OCI-M2 (cell line): Measurements from ENCODE around the gene EDIL3.
"Not testable (repeated sequence)": the region's sequence is repeated elsewhere in the genome, so short reads cannot be mapped to it uniquely, and the experiment has no call there.

Experiments
- DNase-seq: peaks from one replicate; lab custom pipeline; 2025; ENCODE audit not compliant: unreplicated experiment; lab: John Stamatoyannopoulos, UW

The EDIL3 gene

GRCh38 chr5:84197538-84197937 lies 187.1 kb downstream of the EDIL3 start:
- DNase-seq: no peak

DNA sequence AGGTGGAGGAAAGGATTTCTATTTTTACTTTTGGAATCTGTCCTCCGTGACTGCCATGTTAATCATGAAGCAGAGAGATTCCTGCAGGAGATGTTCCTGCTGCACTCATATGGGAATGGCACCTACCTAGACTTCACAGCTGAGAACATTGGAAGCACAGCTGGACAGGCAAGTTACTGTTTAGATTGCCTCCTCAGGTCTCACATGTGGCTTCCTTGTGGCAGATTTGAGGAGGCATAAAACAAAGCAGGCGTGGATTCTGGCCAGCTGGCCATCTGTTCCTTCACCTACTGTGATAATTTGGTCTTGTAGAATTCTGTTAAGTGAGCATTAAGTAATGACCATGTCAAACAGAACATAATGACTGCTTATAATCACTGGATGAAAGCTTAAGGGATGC lies 193.4 kb downstream of the EDIL3 start:
- DNase-seq: no peak

- DNase-seq: no peak
Measured at GRCh38 chr5:84184857-84185256, 199.8 kb downstream of the EDIL3 start.

GRCh38 chr5:84181093-84181492 lies 203.6 kb downstream of the EDIL3 start:
- no peak for DNase-seq

- no peak for DNase-seq
Measured at GRCh38 chr5:84168841-84169240, 215.8 kb downstream of the EDIL3 start.

DNA sequence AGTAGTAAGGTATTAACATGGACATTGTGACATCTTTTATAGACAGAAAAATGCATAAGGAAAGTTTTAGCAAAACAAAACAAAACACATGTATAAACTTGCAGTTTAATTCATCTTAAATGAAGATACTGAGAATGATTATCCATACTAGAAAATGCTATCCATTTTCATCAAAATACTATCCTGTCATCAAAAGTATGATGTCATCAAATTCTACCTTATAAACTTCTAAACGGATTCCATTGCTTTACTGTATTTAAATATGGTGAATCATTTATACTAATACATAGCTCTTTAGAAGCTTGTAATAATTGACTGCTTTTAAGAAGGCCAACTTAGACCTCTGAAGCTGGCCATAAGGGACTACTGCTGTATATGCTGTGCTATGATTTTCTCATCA lies 221.0 kb downstream of the EDIL3 start:
- no peak for DNase-seq

DNA sequence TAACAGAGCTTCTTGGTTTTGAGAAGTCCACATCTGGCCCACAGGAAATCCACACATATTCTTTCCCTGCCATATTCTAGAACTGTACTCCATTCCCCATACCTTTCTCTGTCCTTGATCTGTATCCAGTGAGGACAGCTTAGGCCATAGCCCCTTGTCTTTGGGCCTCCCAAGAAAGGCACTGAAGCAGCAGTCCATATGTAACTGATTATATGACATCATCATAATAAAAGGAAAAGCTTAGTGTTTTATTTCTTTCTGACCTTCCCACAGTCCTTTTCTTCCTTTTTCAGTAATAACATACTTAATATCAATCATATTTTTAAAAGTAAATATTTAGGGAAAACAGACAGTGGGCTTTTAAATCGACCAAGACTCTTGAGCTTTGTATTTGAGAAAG lies 222.0 kb downstream of the EDIL3 start:
- DNase-seq: no peak

GRCh38 chr5:84160650-84161049 lies 224.0 kb downstream of the EDIL3 start:
- DNase-seq: not testable (repeated sequence)

DNA sequence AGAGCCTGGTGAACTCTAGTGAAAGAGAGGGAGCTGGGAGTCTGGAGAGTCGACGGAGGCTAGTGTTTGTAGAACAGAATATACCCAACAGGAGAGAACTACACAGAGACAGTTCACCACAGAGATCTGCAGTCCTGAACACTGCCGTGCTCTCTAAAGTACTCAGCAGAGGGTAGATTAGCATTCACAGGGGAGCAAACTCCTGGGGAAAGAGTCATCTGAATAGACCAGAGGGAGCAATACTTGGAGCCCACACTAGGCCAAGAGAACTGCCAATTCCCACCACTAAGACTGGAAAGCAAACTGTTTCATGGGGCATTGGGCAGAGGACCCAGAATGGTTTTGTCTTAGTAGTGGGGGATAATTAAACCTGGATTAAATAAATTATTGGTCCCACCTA lies 235.6 kb downstream of the EDIL3 start:
- DNase-seq: no peak

DNA sequence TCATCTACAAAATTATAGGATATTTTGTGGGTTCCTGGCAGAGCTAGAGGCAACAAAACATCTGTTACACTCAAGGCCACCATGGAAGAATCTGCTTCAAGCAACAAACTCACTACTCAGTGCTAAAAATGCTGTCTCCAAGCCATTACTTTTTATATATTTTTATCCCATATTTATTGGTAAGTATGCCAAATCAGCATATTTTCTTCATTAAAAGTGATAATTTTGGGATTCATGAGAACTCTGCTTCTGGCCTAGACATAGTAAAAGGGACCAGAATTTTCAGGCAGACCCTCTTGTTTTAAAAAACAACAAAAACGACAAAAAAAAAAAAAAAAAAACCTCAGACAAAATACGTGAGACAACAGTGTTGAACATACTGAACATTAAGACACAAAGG lies 236.0 kb downstream of the EDIL3 start:
- DNase-seq: no peak

DNA sequence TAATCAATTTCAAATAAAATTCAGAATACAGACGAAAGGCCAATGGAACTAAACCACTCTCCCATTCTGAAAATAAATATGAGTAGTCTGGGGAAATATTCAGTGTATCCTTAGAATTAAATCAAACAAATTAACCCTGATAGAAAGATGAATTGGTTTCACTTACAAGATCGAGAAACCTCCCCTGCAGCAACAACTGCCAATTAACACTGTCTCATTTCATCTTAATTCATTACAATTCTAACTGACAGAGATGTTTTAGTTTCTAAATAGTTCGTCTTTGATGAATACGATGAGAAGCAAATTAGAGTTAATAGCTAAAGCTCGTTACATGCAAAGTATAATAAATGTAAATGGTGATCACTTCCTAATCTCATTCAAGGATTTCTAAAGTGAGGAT lies 247.1 kb downstream of the EDIL3 start:
- DNase-seq: no peak

DNA sequence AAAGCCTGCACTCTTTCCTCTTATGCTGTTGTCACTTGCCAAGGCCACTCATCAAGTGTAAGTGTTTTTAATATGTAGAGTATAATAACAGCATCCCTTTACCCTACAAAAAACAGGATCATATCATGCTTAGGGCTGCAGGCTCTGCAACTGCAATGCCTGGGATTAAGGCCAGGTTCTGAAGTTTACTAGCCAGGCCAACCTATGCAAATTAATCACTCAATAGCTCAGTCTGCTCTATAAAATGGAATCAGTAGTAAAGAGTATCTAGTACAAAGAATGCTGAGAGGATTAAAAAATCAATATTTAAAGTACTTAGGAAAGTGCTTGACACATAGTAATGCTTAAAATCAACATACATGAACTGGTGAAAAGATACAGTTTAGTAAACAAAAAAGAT lies 253.3 kb downstream of the EDIL3 start:
- DNase-seq: no peak

DNA sequence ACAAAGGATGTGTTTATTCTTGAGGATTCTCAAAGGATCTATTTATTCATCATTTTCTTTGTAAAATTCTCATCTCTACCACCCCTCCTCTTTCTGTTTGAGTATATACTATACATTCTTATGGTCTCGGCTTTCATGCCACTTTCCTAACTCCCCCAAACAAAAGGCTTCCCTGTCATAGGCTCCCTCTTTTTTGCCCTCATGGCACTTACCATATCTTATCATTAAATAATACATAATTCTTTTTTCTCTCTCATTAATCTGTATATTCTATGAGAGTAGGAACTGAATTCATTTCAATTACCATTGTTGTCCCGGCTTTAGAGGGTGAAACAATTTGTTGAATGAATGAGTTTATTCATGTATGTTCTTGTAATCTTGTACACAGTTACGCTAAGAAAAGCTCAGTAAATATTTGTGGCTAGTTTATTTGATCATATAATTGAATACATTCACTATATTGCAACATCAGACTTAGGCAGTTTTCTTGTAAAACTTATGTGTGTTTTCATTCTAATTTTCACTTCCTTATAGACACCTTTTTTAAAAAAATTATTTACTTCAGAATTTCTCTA lies 254.6 kb downstream of the EDIL3 start:
- no peak for DNase-seq

GRCh38 chr5:84125216-84125615 lies 259.5 kb downstream of the EDIL3 start:
- no peak for DNase-seq

DNA sequence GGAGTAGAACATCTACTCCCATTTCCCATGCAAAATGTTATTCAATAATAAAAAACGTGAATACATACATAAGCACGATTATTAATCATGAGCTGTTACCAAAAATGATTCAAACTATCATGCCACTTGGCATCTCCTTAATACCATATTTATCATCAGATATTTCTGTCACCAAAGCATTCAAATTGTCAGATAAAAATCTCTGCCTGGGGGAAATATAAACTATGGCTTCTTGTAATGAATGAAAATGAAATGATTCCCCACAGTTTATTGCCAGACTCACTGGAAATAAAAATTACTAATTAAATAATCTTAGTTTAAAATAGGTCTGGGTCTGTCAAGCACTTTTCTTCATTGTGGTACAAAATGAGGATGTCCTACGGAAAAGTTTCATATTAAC lies 265.4 kb downstream of the EDIL3 start:
- DNase-seq: no peak

DNA sequence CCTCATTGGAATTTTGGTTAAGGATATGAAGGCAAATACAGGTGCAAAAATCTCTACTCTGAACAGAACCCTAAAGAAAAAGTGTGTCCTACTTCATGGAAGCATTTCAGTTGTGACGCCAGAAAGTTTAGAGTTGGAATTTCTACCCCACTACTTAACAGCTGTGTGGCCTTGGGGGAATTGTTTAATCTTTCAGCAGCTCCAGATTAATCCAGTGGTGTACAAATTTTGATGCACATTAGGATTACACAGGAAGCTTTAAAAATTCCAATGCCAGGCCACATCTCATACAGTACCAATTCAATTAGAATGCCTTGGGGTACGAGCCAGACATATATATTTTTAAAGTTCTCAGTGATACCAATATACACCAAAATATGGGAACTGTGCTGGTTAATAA lies 266.1 kb downstream of the EDIL3 start:
- no peak for DNase-seq

- DNase-seq: no peak
Measured at GRCh38 chr5:84115727-84116126, 269.0 kb downstream of the EDIL3 start.

DNA sequence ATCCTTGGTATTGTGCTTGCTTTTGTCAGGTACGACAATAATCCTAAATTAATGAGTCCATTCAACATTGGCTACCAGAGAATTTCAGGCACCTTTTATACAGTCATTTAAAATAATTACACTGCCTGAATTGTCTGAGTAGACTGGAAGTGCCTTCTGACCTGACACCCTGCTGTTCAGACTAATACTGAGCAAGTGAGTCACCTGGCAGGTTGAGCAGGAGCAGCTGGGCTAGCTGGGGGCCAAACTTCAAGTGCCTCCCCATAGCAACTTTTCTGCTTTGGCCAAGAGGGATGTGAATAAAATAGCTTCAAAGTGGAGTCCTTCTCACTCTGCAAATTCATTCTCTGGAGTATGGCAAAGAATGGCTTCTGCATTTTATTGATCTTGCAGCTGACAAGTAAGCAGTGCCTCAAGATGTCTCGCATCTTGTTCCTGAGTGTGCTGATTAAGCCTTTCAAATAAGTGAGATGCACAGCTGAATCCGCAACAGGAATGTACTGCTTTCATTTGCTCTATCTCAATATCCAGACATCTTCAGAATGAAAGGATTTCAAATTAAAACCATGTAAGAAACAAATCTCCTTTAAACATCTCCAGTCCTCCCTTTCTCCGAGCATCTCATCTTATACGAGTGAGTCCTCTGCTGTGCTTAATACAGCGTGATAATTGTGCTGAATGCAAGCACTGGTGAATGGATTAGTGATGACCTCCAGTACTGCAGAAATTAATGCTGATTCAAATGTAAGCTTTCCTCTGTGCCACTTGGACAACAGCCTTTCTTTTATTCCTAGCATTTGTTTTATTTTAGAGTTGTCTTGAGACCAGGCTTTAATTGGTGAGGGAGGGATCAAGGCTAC lies 271.2 kb downstream of the EDIL3 start:
- no peak for DNase-seq

DNA sequence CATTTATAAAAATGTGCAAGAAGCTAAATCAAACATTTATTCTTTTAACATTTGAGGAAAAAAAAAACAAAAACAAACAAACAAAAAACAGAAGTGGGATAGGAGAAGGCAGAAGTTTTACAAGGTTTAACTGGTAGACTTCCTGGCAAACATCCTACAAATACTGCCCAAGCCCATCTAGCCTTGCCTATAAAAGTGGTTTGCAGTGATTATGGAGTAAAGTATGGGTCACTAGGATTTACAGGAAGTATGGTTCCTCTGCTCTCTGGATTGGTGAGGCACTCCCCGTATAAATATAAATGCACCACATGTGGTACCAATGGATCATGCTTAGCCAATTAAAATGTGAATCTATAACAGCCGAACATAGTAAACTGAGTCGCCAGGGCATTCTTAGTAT lies 291.9 kb downstream of the EDIL3 start:
- no peak for DNase-seq

- no peak for DNase-seq
Measured at GRCh38 chr5:84091127-84091799, 293.4 kb downstream of the EDIL3 start.

DNA sequence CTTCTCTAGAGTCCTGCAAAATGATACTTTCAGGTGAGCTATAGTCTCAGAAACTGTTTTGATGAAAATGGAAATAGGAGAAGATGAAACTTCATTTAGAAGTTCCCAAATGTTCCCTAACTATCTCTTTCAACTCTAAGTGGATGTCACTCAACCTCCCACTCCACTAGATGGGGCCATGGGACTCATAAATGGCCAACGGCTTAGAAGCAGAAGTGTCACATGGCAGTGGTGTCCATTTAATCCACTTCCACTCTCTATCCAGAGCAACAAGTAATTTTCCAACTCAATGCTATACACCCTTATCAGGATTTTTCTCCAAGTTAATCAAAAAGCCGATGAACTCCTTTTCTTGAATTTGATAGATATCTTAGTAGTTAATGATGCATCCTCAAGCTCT lies 295.7 kb downstream of the EDIL3 start:
- DNase-seq: no peak

- DNase-seq: no peak
Measured at GRCh38 chr5:84086511-84086910, 298.2 kb downstream of the EDIL3 start.
